HepG2 (cell line): ENCODE measurements around the gene MLX. TPM values are rescaled to one million over a fixed set of nuclear protein-coding genes. Genes with fewer than 3 reads are reported as not detected.
A peak's percentile ranks its signal among the peaks of the same experiment; 100 is the strongest.

Experiments
- ATF7-NPFF ChIP-seq: sonication (generic); formaldehyde crosslinking; IDR thresholded peaks from 2 replicates; pipeline ENCODE4 v1.8.1; 2023; ENCODE audit warnings: mild to moderate bottlenecking, low read depth, missing genetic modification reagents, moderate library complexity
- BHLHE40 ChIP-seq: IDR thresholded peaks from 2 replicates; pipeline ENCODE4 v1.6.1; 2011; ENCODE audit warnings: low read length, improper control_type of control experiment
- ERF ChIP-seq: IDR thresholded peaks from 2 replicates; pipeline ENCODE4 v1.6.1; 2018; ENCODE audit warnings: missing biosample characterization, missing genetic modification reagents
- MEIS2 ChIP-seq: sonication (generic); formaldehyde crosslinking; IDR thresholded peaks from 2 replicates; pipeline ENCODE4 v1.9.0; 2021; ENCODE audit warnings: mild to moderate bottlenecking, missing genetic modification reagents
- NFKB2 ChIP-seq: sonication (generic); formaldehyde crosslinking; IDR thresholded peaks from 2 replicates; pipeline ENCODE4 v1.4.0; 2020; ENCODE audit warnings: missing genetic modification reagents, borderline replicate concordance
- PHF21A ChIP-seq: sonication (generic); formaldehyde crosslinking; IDR thresholded peaks from 2 replicates; pipeline ENCODE4 v1.5.0; 2020; ENCODE audit warnings: mild to moderate bottlenecking, missing genetic modification reagents
- SAP130 ChIP-seq: IDR thresholded peaks from 2 replicates; pipeline ENCODE4 v1.6.1; 2016; ENCODE audit warnings: low read depth
- ZNF263 ChIP-seq: sonication (generic); formaldehyde crosslinking; IDR thresholded peaks from 2 replicates; pipeline ENCODE4 v1.4.0; 2020; ENCODE audit warnings: missing genetic modification reagents
- ZNF317 ChIP-seq: sonication (generic); formaldehyde crosslinking; IDR thresholded peaks from 2 replicates; pipeline ENCODE4 v1.5.0; 2020; ENCODE audit warnings: mild to moderate bottlenecking, missing genetic modification reagents
- ZNF468 ChIP-seq: sonication (generic); formaldehyde crosslinking; IDR thresholded peaks from 2 replicates; pipeline ENCODE4 v1.8.0; 2022; ENCODE audit warnings: mild to moderate bottlenecking, moderate library complexity, missing genetic modification reagents
- ZSCAN31 ChIP-seq: sonication (generic); formaldehyde crosslinking; IDR thresholded peaks from 2 replicates; pipeline ENCODE4 v1.5.0; 2020; ENCODE audit warnings: low read depth, mild to moderate bottlenecking, missing genetic modification reagents
- polyA plus RNA-seq, 8 experiments: library from polyadenylated mRNA; depleted of rRNA in 3 of 8; stranded (reverse) in 7 of 8; unstranded in 1 of 8; fragments of >200 nt; fragmentation: Illumina TruSeq in 4 of 8; extraction: Trizol in 4 of 8; gene quantifications; 2 replicates each; pipeline versions ENCODE4 v1.2.1 to v1.2.3, GENCODE V29; 2011 to 2016; ENCODE audit warnings: low read depth in 4 of 8, missing spikeins in 1 of 8, mixed read lengths in 1 of 8; ENCODE audit not compliant: insufficient read depth in 1 of 8
- total RNA-seq, 5 experiments: library from RNA; depleted of rRNA; stranded (reverse); fragments of >200 nt; fragmentation: Illumina TruSeq; extraction: Trizol; gene quantifications; 2 replicates each; pipeline ENCODE4 v1.2.3, GENCODE V29; 2016; ENCODE audit warnings: low read depth in 1 of 5
- TF ChIP-seq, protein P1 (sequence below), 2 experiments: IDR thresholded peaks; 2 replicates each; pipeline ENCODE4 v1.6.1; 2011 to 2012; ENCODE audit warnings: low read length in 2 of 2, borderline replicate concordance in 1 of 2, low read depth in 1 of 2, mild to moderate bottlenecking in 1 of 2, moderate library complexity in 1 of 2
- TF ChIP-seq, protein P2 (sequence below): sonication (generic); formaldehyde crosslinking; IDR thresholded peaks from 2 replicates; pipeline ENCODE4 v1.4.0; 2020; ENCODE audit warnings: low read depth, mild to moderate bottlenecking, missing genetic modification reagents
- TF ChIP-seq, protein P3 (sequence below), 2 experiments: sonication (generic) in 1 of 2; formaldehyde crosslinking in 1 of 2; IDR thresholded peaks; 2 replicates each; pipeline versions ENCODE4 v1.5.1 to v1.6.1; 2011 to 2020; ENCODE audit warnings: borderline replicate concordance in 1 of 2, low read depth in 1 of 2, low read length in 1 of 2, mild to moderate bottlenecking in 1 of 2, missing genetic modification reagents in 1 of 2, moderate library complexity in 1 of 2
- TF ChIP-seq, protein P4 (sequence below): sonication (generic); formaldehyde crosslinking; IDR thresholded peaks from 2 replicates; pipeline ENCODE4 v1.4.0; 2020; ENCODE audit warnings: missing genetic modification reagents
- TF ChIP-seq, protein P5 (sequence below): sonication (generic); formaldehyde crosslinking; IDR thresholded peaks from 2 replicates; pipeline ENCODE4 v1.5.1; 2020; ENCODE audit warnings: missing genetic modification reagents, mild to moderate bottlenecking, borderline replicate concordance

MLX gene
- total and polyA plus RNA-seq, 2 of the 13 experiments (the other 11 are each of a cell fraction or from before 2014, with no cell fraction given): 38.9 to 74.4 TPM

DNA sequence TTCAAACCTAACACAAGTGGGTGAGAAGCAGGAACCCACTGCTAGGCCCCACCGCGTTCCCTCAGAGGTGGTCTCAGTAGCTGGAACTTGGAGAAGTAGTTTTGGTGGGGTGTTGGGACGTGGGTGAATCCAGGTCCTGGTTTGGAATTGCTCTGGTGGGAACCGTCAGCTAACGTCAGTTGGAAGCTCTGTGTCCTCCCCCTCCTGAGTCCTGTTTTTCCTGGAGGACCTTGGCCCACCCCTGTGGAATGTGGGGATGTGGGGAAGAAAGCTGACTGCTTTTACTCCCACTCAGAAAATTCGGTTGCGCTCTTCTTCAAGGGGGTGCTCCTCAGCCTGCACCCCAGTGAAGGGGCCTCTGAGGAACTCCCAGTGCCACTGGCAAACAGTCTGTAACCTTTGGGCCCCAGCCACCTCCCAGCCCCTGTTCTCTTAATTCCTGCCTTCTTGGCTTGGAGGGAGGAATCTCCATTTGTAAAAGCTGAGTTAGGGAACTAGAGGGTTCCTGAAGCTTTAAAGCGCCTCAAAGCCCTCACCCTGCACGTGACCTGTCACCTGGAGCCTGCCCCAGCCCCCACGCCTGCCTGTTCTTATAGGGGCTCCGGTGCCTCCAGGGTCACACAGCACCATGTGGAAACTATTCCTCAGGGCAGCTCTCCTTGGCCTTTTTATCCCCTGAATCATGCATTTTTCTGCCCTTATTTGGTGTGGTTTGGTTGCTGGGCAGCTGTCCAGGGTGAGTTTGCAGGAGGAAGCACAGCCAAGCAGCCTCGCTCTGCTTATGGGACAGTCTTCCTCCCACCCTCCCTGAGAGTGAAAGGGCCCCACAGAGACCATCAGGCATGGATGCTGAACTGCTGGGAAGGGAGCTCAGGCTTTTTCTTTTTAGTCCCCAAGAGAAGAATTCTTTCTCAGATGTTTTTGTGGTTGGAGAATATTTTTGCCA, 47.1 kb upstream of the MLX start (continued):
- TF ChIP-seq, protein P1, sequence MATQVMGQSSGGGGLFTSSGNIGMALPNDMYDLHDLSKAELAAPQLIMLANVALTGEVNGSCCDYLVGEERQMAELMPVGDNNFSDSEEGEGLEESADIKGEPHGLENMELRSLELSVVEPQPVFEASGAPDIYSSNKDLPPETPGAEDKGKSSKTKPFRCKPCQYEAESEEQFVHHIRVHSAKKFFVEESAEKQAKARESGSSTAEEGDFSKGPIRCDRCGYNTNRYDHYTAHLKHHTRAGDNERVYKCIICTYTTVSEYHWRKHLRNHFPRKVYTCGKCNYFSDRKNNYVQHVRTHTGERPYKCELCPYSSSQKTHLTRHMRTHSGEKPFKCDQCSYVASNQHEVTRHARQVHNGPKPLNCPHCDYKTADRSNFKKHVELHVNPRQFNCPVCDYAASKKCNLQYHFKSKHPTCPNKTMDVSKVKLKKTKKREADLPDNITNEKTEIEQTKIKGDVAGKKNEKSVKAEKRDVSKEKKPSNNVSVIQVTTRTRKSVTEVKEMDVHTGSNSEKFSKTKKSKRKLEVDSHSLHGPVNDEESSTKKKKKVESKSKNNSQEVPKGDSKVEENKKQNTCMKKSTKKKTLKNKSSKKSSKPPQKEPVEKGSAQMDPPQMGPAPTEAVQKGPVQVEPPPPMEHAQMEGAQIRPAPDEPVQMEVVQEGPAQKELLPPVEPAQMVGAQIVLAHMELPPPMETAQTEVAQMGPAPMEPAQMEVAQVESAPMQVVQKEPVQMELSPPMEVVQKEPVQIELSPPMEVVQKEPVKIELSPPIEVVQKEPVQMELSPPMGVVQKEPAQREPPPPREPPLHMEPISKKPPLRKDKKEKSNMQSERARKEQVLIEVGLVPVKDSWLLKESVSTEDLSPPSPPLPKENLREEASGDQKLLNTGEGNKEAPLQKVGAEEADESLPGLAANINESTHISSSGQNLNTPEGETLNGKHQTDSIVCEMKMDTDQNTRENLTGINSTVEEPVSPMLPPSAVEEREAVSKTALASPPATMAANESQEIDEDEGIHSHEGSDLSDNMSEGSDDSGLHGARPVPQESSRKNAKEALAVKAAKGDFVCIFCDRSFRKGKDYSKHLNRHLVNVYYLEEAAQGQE (IDR thresholded peaks at IDR 0.05; ENCODE audit: borderline replicate concordance in 1 of 2, low read depth in 1 of 2, low read length in 2 of 2): peak; percentile 2 to 71; a peak in 3 of 4 replicates
- TF ChIP-seq, protein P2, sequence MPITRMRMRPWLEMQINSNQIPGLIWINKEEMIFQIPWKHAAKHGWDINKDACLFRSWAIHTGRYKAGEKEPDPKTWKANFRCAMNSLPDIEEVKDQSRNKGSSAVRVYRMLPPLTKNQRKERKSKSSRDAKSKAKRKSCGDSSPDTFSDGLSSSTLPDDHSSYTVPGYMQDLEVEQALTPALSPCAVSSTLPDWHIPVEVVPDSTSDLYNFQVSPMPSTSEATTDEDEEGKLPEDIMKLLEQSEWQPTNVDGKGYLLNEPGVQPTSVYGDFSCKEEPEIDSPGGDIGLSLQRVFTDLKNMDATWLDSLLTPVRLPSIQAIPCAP (CRISPR knock-in tag): 0 out of 2 replicates have a peak, but pooled peaks have one; percentile 34
- TF ChIP-seq, protein P3, sequence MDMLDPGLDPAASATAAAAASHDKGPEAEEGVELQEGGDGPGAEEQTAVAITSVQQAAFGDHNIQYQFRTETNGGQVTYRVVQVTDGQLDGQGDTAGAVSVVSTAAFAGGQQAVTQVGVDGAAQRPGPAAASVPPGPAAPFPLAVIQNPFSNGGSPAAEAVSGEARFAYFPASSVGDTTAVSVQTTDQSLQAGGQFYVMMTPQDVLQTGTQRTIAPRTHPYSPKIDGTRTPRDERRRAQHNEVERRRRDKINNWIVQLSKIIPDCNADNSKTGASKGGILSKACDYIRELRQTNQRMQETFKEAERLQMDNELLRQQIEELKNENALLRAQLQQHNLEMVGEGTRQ (IDR thresholded peaks at IDR 0.05; ENCODE audit: low read depth, low read length): peak; percentile 58; the same call in 1 of the 2 replicates
- TF ChIP-seq, protein P3 (CRISPR knock-in tag; IDR thresholded peaks at IDR 0.05; ENCODE audit: borderline replicate concordance): peak; percentile 69
- 0 out of 2 replicates have a peak, but pooled peaks have one; percentile 9 for TF ChIP-seq MEIS2 (CRISPR knock-in tag)
- TF ChIP-seq, protein P4, sequence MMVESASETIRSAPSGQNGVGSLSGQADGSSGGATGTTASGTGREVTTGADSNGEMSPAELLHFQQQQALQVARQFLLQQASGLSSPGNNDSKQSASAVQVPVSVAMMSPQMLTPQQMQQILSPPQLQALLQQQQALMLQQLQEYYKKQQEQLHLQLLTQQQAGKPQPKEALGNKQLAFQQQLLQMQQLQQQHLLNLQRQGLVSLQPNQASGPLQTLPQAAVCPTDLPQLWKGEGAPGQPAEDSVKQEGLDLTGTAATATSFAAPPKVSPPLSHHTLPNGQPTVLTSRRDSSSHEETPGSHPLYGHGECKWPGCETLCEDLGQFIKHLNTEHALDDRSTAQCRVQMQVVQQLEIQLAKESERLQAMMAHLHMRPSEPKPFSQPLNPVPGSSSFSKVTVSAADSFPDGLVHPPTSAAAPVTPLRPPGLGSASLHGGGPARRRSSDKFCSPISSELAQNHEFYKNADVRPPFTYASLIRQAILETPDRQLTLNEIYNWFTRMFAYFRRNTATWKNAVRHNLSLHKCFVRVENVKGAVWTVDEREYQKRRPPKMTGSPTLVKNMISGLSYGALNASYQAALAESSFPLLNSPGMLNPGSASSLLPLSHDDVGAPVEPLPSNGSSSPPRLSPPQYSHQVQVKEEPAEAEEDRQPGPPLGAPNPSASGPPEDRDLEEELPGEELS (CRISPR knock-in tag): 0 out of 2 replicates have a peak, but pooled peaks have one; percentile 11
- peak; percentile 33; the same call in 1 of the 2 replicates for TF ChIP-seq NFKB2 (CRISPR knock-in tag)
- TF ChIP-seq ZSCAN31 (CRISPR knock-in tag): 0 out of 2 replicates have a peak, but pooled peaks have one; percentile 28
- peak; percentile 52; the same call in 1 of the 2 replicates for TF ChIP-seq PHF21A (CRISPR knock-in tag)
- TF ChIP-seq ZNF468 (CRISPR knock-in tag): no peak
- peak; percentile 22; the same call in 1 of the 2 replicates for TF ChIP-seq ZNF317 (CRISPR knock-in tag)
- TF ChIP-seq ZNF263 (CRISPR knock-in tag): peak; percentile 39
- peak; percentile 85 for TF ChIP-seq BHLHE40
- 0 out of 2 replicates have a peak, but pooled peaks have one; percentile 7 for TF ChIP-seq ERF (CRISPR knock-in tag)
- TF ChIP-seq, protein P5, sequence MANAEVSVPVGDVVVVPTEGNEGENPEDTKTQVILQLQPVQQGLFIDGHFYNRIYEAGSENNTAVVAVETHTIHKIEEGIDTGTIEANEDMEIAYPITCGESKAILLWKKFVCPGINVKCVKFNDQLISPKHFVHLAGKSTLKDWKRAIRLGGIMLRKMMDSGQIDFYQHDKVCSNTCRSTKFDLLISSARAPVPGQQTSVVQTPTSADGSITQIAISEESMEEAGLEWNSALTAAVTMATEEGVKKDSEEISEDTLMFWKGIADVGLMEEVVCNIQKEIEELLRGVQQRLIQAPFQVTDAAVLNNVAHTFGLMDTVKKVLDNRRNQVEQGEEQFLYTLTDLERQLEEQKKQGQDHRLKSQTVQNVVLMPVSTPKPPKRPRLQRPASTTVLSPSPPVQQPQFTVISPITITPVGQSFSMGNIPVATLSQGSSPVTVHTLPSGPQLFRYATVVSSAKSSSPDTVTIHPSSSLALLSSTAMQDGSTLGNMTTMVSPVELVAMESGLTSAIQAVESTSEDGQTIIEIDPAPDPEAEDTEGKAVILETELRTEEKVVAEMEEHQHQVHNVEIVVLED: 0 out of 2 replicates have a peak, but pooled peaks have one; percentile 9
- no peak for TF ChIP-seq ATF7-NPFF (CRISPR knock-in tag)
- peak; percentile 61; the same call in 1 of the 2 replicates for TF ChIP-seq SAP130 (CRISPR knock-in tag)
